ENCODE measurements around the gene DUSP28.

DNA sequence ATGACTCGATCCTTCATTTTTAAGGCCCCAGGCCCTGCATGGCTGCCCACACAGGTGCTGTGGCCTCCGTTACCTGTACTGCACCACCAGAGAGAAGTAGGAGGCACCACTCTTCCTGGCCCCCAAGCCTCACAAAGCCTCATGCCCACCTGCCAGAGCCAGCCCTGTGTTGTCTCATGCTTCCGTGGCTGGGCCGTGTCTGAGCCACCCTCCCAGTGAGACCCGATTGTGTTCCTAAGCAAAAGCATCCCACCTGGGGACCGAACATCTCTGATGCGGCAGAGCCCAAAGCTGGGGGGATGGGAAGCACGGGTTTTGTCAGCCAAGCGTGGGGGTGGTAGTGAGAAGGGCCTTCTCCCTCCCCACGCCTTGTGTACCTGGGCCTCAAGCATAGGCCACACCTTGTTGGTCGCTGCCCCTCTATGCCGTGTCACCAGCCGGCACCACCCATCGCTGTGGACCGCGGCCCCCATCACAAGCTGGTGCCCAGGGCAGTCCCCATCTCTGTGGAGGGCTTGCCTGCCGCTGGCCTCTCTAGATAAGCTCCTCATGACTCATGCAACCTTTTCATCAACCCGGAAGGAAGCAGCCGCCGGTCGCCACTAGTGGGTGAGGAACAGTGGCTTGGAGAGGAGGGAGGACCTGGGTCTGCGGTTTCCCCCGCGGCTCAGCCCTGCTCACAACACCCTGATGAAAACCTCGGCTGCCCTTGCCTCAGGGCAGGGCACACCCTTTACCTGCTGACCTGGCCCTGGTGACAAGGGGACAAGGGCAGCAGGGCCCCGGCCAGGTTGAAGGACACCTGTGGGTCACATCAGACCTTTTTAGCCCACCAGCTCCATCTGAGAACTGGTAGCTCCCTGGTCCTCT is 5.4 kb downstream of the DUSP28 start:
- TF ChIP-seq, protein P1, sequence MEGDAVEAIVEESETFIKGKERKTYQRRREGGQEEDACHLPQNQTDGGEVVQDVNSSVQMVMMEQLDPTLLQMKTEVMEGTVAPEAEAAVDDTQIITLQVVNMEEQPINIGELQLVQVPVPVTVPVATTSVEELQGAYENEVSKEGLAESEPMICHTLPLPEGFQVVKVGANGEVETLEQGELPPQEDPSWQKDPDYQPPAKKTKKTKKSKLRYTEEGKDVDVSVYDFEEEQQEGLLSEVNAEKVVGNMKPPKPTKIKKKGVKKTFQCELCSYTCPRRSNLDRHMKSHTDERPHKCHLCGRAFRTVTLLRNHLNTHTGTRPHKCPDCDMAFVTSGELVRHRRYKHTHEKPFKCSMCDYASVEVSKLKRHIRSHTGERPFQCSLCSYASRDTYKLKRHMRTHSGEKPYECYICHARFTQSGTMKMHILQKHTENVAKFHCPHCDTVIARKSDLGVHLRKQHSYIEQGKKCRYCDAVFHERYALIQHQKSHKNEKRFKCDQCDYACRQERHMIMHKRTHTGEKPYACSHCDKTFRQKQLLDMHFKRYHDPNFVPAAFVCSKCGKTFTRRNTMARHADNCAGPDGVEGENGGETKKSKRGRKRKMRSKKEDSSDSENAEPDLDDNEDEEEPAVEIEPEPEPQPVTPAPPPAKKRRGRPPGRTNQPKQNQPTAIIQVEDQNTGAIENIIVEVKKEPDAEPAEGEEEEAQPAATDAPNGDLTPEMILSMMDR (IDR thresholded peaks at IDR 0.05): no peak
- TF ChIP-seq EZH2 (IDR thresholded peaks at IDR 0.05; ENCODE audit: borderline replicate concordance, insufficient read depth, low read depth, low read length, poor library complexity, severe bottlenecking): no peak

All from B cell (primary cell).